PC-9 (cell line): Measurements from ENCODE around the gene MEIS2.

Source experiments
- EZH2 ChIP-seq: fragments of 200-600 bp; sonication (generic); IDR thresholded peaks from 2 replicates; pipeline ENCODE4 v1.8.0; 2017; ENCODE audit warnings: antibody characterized with exemption, low read depth
- TF ChIP-seq, protein P1 (sequence below): fragments of 200-600 bp; sonication (generic); conservative IDR thresholded peaks from 2 replicates; pipeline ENCODE4 v1.6.1; 2017; ENCODE audit warnings: mixed run types, antibody characterized with exemption, mild to moderate bottlenecking, moderate library complexity

GRCh38 chr15:37071134-37071533 is 29.2 kb downstream of the MEIS2 start:
- TF ChIP-seq, protein P1, sequence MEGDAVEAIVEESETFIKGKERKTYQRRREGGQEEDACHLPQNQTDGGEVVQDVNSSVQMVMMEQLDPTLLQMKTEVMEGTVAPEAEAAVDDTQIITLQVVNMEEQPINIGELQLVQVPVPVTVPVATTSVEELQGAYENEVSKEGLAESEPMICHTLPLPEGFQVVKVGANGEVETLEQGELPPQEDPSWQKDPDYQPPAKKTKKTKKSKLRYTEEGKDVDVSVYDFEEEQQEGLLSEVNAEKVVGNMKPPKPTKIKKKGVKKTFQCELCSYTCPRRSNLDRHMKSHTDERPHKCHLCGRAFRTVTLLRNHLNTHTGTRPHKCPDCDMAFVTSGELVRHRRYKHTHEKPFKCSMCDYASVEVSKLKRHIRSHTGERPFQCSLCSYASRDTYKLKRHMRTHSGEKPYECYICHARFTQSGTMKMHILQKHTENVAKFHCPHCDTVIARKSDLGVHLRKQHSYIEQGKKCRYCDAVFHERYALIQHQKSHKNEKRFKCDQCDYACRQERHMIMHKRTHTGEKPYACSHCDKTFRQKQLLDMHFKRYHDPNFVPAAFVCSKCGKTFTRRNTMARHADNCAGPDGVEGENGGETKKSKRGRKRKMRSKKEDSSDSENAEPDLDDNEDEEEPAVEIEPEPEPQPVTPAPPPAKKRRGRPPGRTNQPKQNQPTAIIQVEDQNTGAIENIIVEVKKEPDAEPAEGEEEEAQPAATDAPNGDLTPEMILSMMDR = no peak
- TF ChIP-seq EZH2 = no peak
